ENCODE data around the gene EFTUD2. TPM values are rescaled to one million over a fixed set of nuclear protein-coding genes. Genes with fewer than 3 reads are reported as not detected.

Gene EFTUD2
- polyA plus RNA-seq, 1 experiment: 121 TPM

- DNase-seq (ENCODE audit: low read depth): no peak
These were observed 42.6 kb upstream of the EFTUD2 start for GRCh38 chr17:44941712-44942331.

GRCh38 chr17:44940768-44941167 lies 41.5 kb upstream of the EFTUD2 start:
- POLR2A ChIA-PET: no interaction called here
- no peak for DNase-seq (ENCODE audit: low read depth)
- no peaks in the 10 kb centered on the region for H3K27me3 ChIP-seq (ENCODE audit: control insufficient read depth, insufficient read depth, low read length)
- CTCF ChIA-PET: interaction anchor here (1.0 to 4.7 kb wide), 4 partner anchors 9 to 79 kb away, joined by 3 to 30 read pairs (median 6); no protein-coding TSS in a partner anchor
- peaks cover 2% of the 10 kb centered on the region; the same call in 1 of the 2 replicates for H3K36me3 ChIP-seq (ENCODE audit: control insufficient read depth, insufficient read depth, low read length)
- no peak overlapping the region for H3K4me3 ChIP-seq (ENCODE audit: low read depth, low read length)
- TF ChIP-seq CTCF (IDR thresholded peaks at IDR 0.05; ENCODE audit: insufficient read depth, low read depth, low read length): no peak

More at GRCh38 chr17:44941712-44942331, 42.6 kb upstream of the EFTUD2 start:
- Histone ChIP-seq H3K4me3 (ENCODE audit: low read depth, low read length) (no peak overlapping the region), H3K27me3 (ENCODE audit: control insufficient read depth, insufficient read depth, low read length) (no peaks in the 10 kb centered on the region), H3K36me3 (ENCODE audit: control insufficient read depth, insufficient read depth, low read length) (no peaks in the 10 kb centered on the region)
- TF ChIP-seq CTCF (IDR thresholded peaks at IDR 0.05; ENCODE audit: insufficient read depth, low read depth, low read length): 0 out of 2 replicates have a peak, but pooled peaks have one; percentile 3
- ChIA-PET CTCF (interaction anchor here (0.8 to 4.7 kb wide), 5 partner anchors 22 to 194 kb away, joined by 3 to 30 read pairs (median 4); partner anchors contain the start of gene ACBD4), POLR2A (no interaction called here)

GRCh38 chr17:44940317-44940716 lies 41.1 kb upstream of the EFTUD2 start:
- DNase-seq (ENCODE audit: low read depth): no peak
- H3K27me3 ChIP-seq (ENCODE audit: control insufficient read depth, insufficient read depth, low read length): no peaks in the 10 kb centered on the region
- ChIA-PET CTCF (interaction anchor here (1.0 to 4.7 kb wide), 5 partner anchors 9 to 159 kb away, joined by 3 to 30 read pairs (median 4); no protein-coding TSS in a partner anchor), POLR2A (no interaction called here)
- TF ChIP-seq CTCF (IDR thresholded peaks at IDR 0.05; ENCODE audit: insufficient read depth, low read depth, low read length): no peak
- peaks cover 2% of the 10 kb centered on the region for H3K36me3 ChIP-seq (ENCODE audit: control insufficient read depth, insufficient read depth, low read length)
- no peak overlapping the region for H3K4me3 ChIP-seq (ENCODE audit: low read depth, low read length)

- Histone ChIP-seq H3K36me3 (ENCODE audit: control insufficient read depth, insufficient read depth, low read length) (peaks cover 4% of the 10 kb centered on the region), H3K27me3 (ENCODE audit: control insufficient read depth, insufficient read depth, low read length) (no peaks in the 10 kb centered on the region), H3K4me3 (ENCODE audit: low read depth, low read length) (no peak overlapping the region)
- DNase-seq (ENCODE audit: low read depth): no peak
- no peak for TF ChIP-seq CTCF (IDR thresholded peaks at IDR 0.05; ENCODE audit: insufficient read depth, low read depth, low read length)
- ChIA-PET POLR2A (no interaction called here), CTCF (interaction anchor here (3.2 kb wide), 1 partner anchor 86 kb away, joined by 12 read pairs; no protein-coding TSS in a partner anchor)
These were observed 35.9 kb upstream of the EFTUD2 start for GRCh38 chr17:44935116-44935515.

GRCh38 chr17:44934745-44935105 lies 35.5 kb upstream of the EFTUD2 start:
- ChIA-PET POLR2A (no interaction called here), CTCF (interaction anchor here (3.2 kb wide), 1 partner anchor 87 kb away, joined by 12 read pairs; no protein-coding TSS in a partner anchor)
- DNase-seq (ENCODE audit: low read depth): no peak
- H3K36me3 ChIP-seq (ENCODE audit: control insufficient read depth, insufficient read depth, low read length): peaks cover 4% of the 10 kb centered on the region
- no peak for TF ChIP-seq CTCF (IDR thresholded peaks at IDR 0.05; ENCODE audit: insufficient read depth, low read depth, low read length)
- H3K27me3 ChIP-seq (ENCODE audit: control insufficient read depth, insufficient read depth, low read length): no peaks in the 10 kb centered on the region
- H3K4me3 ChIP-seq (ENCODE audit: low read depth, low read length): no peak overlapping the region

Data from BJ (cell line).